Tongue (tissue), 2 donors: Measurements from ENCODE around the gene RNF150. TPM values are rescaled to one million over a fixed set of nuclear protein-coding genes. Genes with fewer than 3 reads are reported as not detected.
"Not testable (repeated sequence)": the region's sequence is repeated elsewhere in the genome, so short reads cannot be mapped to it uniquely, and the experiment has no call there.

Experiments used
- DNase-seq: peaks from one replicate; pipeline ENCODE4 v3.0.0-alpha.2; 2015
- total RNA-seq: library from RNA; depleted of rRNA; stranded (reverse); fragments of >200 nt; gene quantifications from one replicate; pipeline ENCODE4 v1.2.3, GENCODE V29; 2014

Gene RNF150
- total RNA-seq, 1 donor from 2014 or later = 62.1 TPM

GRCh38 chr4:140816806-140817510, 316.3 kb downstream of the RNF150 start:
- DNase-seq = no peak

GRCh38 chr4:140813804-140814203, 319.5 kb downstream of the RNF150 start:
- no peak for DNase-seq

GRCh38 chr4:140812916-140813315, 320.4 kb downstream of the RNF150 start:
- no peak for DNase-seq

GRCh38 chr4:140811429-140811828, 321.8 kb downstream of the RNF150 start:
- DNase-seq = no peak

GRCh38 chr4:140810591-140811169, 322.6 kb downstream of the RNF150 start:
- not testable (repeated sequence) for DNase-seq

Other genes starting within 250 kb of the RNF150 start
- 38.1 TPM for gene ZNF330, start 87.4 kb upstream of the RNF150 start, total RNA-seq